Keratinocyte (primary cell): ENCODE measurements around the gene UGT1A4. TPM values are rescaled to one million over a fixed set of nuclear protein-coding genes. Genes with fewer than 3 reads are reported as not detected.

ENCODE experiments used
- DNase-seq: peaks from one replicate; pipeline ENCODE4 v3.0.0-alpha.2; 2011; ENCODE audit warnings: low read depth, missing footprints, low spot score
- FAIRE-seq: peaks from 2 replicates; lab custom pipeline; 2011; peaks lifted over from hg19 to GRCh38; lab: Jason Lieb, UNC
- H2AFZ ChIP-seq: 2 replicates; pipeline ENCODE4 v1.6.0; 2012; ENCODE audit warnings: low read length, control low read depth, inconsistent platforms; ENCODE audit not compliant: control insufficient read depth
- H3K27ac ChIP-seq: 2 replicates; pipeline ENCODE4 v1.5.1; 2011; ENCODE audit warnings: low read length; ENCODE audit not compliant: control insufficient read depth, insufficient read depth
- H3K27me3 ChIP-seq: 3 replicates; pipeline ENCODE4 v1.6.0; 2011; ENCODE audit warnings: low read length; ENCODE audit not compliant: control insufficient read depth, insufficient read depth; ENCODE audit errors: extremely low read depth
- H3K36me3 ChIP-seq, 2 experiments: 2 replicates in 1 of 2; 3 replicates in 1 of 2; pipeline ENCODE4 v1.5.1; 2011; ENCODE audit warnings: low read length in 2 of 2, mild to moderate bottlenecking in 1 of 2; ENCODE audit not compliant: control insufficient read depth in 2 of 2, insufficient read depth in 2 of 2; ENCODE audit errors: extremely low read depth in 1 of 2
- H3K4me1 ChIP-seq: 3 replicates; pipeline ENCODE4 v1.5.1; 2011; ENCODE audit warnings: low read length; ENCODE audit not compliant: control insufficient read depth, insufficient read depth; ENCODE audit errors: extremely low read depth
- H3K4me2 ChIP-seq: 3 replicates; pipeline ENCODE4 v1.6.0; 2011; ENCODE audit warnings: low read depth, low read length; ENCODE audit not compliant: control insufficient read depth, insufficient read depth; ENCODE audit errors: extremely low read depth
- H3K4me3 ChIP-seq, 3 experiments: fragments of 200-600 bp in 1 of 3; sonication (generic) in 1 of 3; 2 replicates in 2 of 3; 3 replicates in 1 of 3; pipeline ENCODE4 v1.5.1; 2011 to 2016; ENCODE audit warnings: low read length in 3 of 3, mild to moderate bottlenecking in 3 of 3, control low read depth in 2 of 3, inconsistent platforms in 1 of 3, low read depth in 1 of 3, mixed read lengths in 1 of 3, mixed run types in 1 of 3, moderate library complexity in 1 of 3; ENCODE audit not compliant: control insufficient read depth in 2 of 3, insufficient read depth in 2 of 3; ENCODE audit errors: extremely low read depth in 1 of 3
- H3K79me2 ChIP-seq: 2 replicates; pipeline ENCODE4 v1.6.0; 2012; ENCODE audit warnings: low read length; ENCODE audit not compliant: control insufficient read depth, insufficient read depth
- H3K9ac ChIP-seq: 3 replicates; pipeline ENCODE4 v1.6.0; 2011; ENCODE audit warnings: low read length; ENCODE audit not compliant: control insufficient read depth, insufficient read depth; ENCODE audit errors: extremely low read depth
- H3K9me1 ChIP-seq: 3 replicates; pipeline ENCODE4 v1.6.0; 2011; ENCODE audit warnings: low read length; ENCODE audit not compliant: control insufficient read depth, insufficient read depth; ENCODE audit errors: extremely low read depth
- H3K9me3 ChIP-seq: 2 replicates; pipeline ENCODE4 v1.5.1; 2012; ENCODE audit warnings: low read depth, low read length; ENCODE audit not compliant: control insufficient read depth
- H4K20me1 ChIP-seq: 3 replicates; pipeline ENCODE4 v1.6.0; 2011; ENCODE audit warnings: low read length; ENCODE audit not compliant: control insufficient read depth, insufficient read depth; ENCODE audit errors: extremely low read depth
- EZH2 ChIP-seq: IDR thresholded peaks from one replicate; pipeline ENCODE4 v1.6.1; 2012; ENCODE audit warnings: inconsistent platforms, mild to moderate bottlenecking, low read length, moderate library complexity
- dilution Hi-C: fragments of 300-500 bp; cut with MboI; formaldehyde crosslinking; loops from one replicate; pipeline ENCODE4 v1.7.0; 2020; ENCODE audit warnings: low sequenced_read_pairs; ENCODE audit not compliant: extremely low pct_ligation_motif_present
- polyA plus RNA-seq, 5 experiments: library from polyadenylated mRNA; depleted of rRNA in 3 of 5; stranded (reverse) in 3 of 5; stranded (forward) in 1 of 5; unstranded in 1 of 5; fragments of >200 nt; gene quantifications; 1 replicate in 1 of 5; 2 replicates in 3 of 5; 3 replicates in 1 of 5; pipeline versions ENCODE4 v1.2.1 to v1.2.3, GENCODE V29; 2011 to 2012; ENCODE audit warnings: missing spikeins in 2 of 5, low read depth in 1 of 5, low replicate concordance in 1 of 5
- TF ChIP-seq, protein P1 (sequence below), 3 experiments: IDR thresholded peaks in 1 of 3; conservative IDR thresholded peaks in 1 of 3; optimal IDR thresholded peaks in 1 of 3; 2 replicates in 2 of 3; 3 replicates in 1 of 3; pipeline versions ENCODE3 to v1.5.1; 2011; ENCODE audit warnings: low read length in 3 of 3, mild to moderate bottlenecking in 3 of 3, moderate library complexity in 2 of 3, control low read depth in 1 of 3, inconsistent platforms in 1 of 3; ENCODE audit not compliant: insufficient read depth in 2 of 3; ENCODE audit errors: extremely low read depth in 1 of 3

Gene UGT1A4
- polyA plus RNA-seq, 1 donor (not counting 4 experiments of a cell fraction or from before 2014, with no cell fraction given) = 2.4 TPM

DNA sequence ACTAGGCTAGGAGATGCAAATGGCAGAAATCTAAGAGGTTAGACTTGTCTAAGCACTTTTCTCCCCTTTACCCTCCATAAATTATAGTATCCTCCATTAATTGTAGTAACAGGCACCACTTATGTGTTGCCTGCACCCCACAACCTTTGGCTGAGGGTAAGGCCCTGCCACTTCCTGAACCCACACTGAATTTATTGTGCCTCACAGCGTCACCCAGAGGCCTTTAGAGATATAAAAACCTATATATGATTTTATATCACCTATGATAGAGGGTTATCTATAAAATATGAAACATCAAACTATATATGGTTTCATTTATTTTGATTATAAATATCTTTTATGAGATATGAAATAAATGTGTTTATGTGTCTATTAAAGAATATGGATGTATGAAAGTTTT, 44.2 kb upstream of the UGT1A4 start:
- Histone ChIP-seq H3K9ac (no peak overlapping the region), H2AFZ (no peak overlapping the region), H3K4me3 (no peak overlapping the region), H3K4me2 (no peak overlapping the region), H3K27me3 (no peaks in the 10 kb centered on the region), H3K9me1 (no peaks in the 10 kb centered on the region), H3K27ac (no peak overlapping the region), H3K36me3 (no peaks in the 10 kb centered on the region), H3K4me1 (no peaks in the 10 kb centered on the region), H3K9me3 (no peaks in the 10 kb centered on the region), H3K79me2 (no peaks in the 10 kb centered on the region), H4K20me1 (no peaks in the 10 kb centered on the region)
- DNase-seq (no peak), FAIRE-seq (no peak)
- dilution Hi-C loops = no loop called here
- TF ChIP-seq EZH2 = no peak
- TF ChIP-seq, protein P1, sequence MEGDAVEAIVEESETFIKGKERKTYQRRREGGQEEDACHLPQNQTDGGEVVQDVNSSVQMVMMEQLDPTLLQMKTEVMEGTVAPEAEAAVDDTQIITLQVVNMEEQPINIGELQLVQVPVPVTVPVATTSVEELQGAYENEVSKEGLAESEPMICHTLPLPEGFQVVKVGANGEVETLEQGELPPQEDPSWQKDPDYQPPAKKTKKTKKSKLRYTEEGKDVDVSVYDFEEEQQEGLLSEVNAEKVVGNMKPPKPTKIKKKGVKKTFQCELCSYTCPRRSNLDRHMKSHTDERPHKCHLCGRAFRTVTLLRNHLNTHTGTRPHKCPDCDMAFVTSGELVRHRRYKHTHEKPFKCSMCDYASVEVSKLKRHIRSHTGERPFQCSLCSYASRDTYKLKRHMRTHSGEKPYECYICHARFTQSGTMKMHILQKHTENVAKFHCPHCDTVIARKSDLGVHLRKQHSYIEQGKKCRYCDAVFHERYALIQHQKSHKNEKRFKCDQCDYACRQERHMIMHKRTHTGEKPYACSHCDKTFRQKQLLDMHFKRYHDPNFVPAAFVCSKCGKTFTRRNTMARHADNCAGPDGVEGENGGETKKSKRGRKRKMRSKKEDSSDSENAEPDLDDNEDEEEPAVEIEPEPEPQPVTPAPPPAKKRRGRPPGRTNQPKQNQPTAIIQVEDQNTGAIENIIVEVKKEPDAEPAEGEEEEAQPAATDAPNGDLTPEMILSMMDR (optimal IDR thresholded peaks at IDR 0.05 in 1 of 3, IDR thresholded peaks at IDR 0.05 in 1 of 3, conservative IDR thresholded peaks at IDR 0.05 in 1 of 3; ENCODE audit: extremely low read depth in 1 of 3, insufficient read depth in 2 of 3, low read length in 3 of 3) = no peak

DNA sequence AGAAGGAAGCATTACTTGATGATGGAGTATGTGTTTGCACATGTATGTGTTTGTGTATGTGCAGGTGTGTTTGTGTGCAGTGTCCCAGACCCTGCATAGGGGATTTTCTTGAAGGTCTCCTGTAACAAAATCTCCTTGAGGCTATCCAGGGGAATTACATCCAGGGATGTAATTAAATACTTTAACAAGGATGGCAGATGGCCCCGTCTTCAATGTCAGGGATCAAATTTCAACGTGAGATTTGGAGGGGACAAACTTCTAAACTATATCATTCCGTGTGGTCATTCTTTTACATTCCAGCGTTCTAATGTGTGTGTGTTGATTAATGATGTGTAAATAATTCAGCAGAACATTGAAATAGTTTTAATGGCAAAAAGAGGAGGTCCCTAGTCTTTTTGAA, 43.5 kb upstream of the UGT1A4 start:
- dilution Hi-C loops = no loop called here
- no peak for FAIRE-seq
- H3K9ac ChIP-seq = no peak overlapping the region

More for the DNA sequence above, 43.5 kb upstream of the UGT1A4 start:
- TF ChIP-seq EZH2 = no peak
- TF ChIP-seq, protein P1 (optimal IDR thresholded peaks at IDR 0.05 in 1 of 3, IDR thresholded peaks at IDR 0.05 in 1 of 3, conservative IDR thresholded peaks at IDR 0.05 in 1 of 3; ENCODE audit: extremely low read depth in 1 of 3, insufficient read depth in 2 of 3, low read length in 3 of 3) = no peak
- H3K27ac ChIP-seq = no peak overlapping the region
- H3K9me3 ChIP-seq = no peaks in the 10 kb centered on the region
- no peak overlapping the region for H3K4me3 ChIP-seq
- H3K36me3 ChIP-seq = no peaks in the 10 kb centered on the region
- H3K27me3 ChIP-seq = no peaks in the 10 kb centered on the region
- DNase-seq = no peak
- H2AFZ ChIP-seq = no peak overlapping the region
- H3K4me1 ChIP-seq = no peaks in the 10 kb centered on the region
- no peaks in the 10 kb centered on the region for H3K9me1 ChIP-seq
- H4K20me1 ChIP-seq = no peaks in the 10 kb centered on the region
- H3K79me2 ChIP-seq = no peaks in the 10 kb centered on the region
- H3K4me2 ChIP-seq = no peak overlapping the region
